Fibroblast of lung (primary cell): Measurements from ENCODE around the gene NUP98.
"Not testable (repeated sequence)": the region's sequence is repeated elsewhere in the genome, so short reads cannot be mapped to it uniquely, and the experiment has no call there.

Experiments
- EZH2 ChIP-seq: IDR thresholded peaks from 2 replicates; pipeline ENCODE4 v1.5.1; 2012; ENCODE audit warnings: low read length, control low read depth, mild to moderate bottlenecking; ENCODE audit errors: missing control alignments
- TF ChIP-seq, protein P1 (sequence below), 2 donors: IDR thresholded peaks in 1 of 2; conservative IDR thresholded peaks in 1 of 2; 1 replicate in 1 of 2; 2 replicates in 1 of 2; pipeline ENCODE4 v1.5.1; 2011 to 2012; ENCODE audit warnings: low read length in 2 of 2, control low read depth in 1 of 2, inconsistent platforms in 1 of 2, low read depth in 1 of 2, mild to moderate bottlenecking in 1 of 2

DNA sequence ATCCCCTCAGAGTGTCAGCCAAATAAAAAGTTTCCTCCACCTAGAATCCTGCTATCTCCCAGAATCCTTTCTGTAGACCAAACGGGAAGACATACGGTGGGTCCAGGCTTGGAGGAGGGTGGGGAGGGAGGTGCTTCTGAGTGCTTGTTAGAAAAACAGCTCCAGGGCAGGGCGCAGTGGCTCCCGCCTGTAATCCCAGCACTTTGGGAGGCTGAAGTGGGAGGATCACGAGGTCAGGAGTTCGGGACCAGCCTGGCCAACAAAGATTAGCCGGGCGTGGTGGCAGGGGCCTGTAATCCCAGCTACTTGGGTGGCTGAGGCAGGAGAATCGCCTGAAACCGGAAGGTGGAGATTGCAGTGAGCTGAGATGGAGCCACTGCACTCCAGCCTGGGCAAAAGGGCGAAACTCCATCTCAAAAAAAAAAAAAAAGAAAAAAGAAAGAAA lies 154.2 kb downstream of the NUP98 start:
- TF ChIP-seq, protein P1, sequence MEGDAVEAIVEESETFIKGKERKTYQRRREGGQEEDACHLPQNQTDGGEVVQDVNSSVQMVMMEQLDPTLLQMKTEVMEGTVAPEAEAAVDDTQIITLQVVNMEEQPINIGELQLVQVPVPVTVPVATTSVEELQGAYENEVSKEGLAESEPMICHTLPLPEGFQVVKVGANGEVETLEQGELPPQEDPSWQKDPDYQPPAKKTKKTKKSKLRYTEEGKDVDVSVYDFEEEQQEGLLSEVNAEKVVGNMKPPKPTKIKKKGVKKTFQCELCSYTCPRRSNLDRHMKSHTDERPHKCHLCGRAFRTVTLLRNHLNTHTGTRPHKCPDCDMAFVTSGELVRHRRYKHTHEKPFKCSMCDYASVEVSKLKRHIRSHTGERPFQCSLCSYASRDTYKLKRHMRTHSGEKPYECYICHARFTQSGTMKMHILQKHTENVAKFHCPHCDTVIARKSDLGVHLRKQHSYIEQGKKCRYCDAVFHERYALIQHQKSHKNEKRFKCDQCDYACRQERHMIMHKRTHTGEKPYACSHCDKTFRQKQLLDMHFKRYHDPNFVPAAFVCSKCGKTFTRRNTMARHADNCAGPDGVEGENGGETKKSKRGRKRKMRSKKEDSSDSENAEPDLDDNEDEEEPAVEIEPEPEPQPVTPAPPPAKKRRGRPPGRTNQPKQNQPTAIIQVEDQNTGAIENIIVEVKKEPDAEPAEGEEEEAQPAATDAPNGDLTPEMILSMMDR (conservative IDR thresholded peaks at IDR 0.05 in 1 of 2, IDR thresholded peaks at IDR 0.05 in 1 of 2; ENCODE audit: low read depth in 1 of 2, low read length in 2 of 2) = not testable (repeated sequence)
- not testable (repeated sequence) for TF ChIP-seq EZH2
